Cardiac muscle cell (in vitro differentiated cells and primary cell): ENCODE results near the gene ODF2. TPM values are rescaled to one million over a fixed set of nuclear protein-coding genes. Genes with fewer than 3 reads are reported as not detected.
A peak's percentile ranks its signal among the peaks of the same experiment; 100 is the strongest.
"Not testable (repeated sequence)": the region's sequence is repeated elsewhere in the genome, so short reads cannot be mapped to it uniquely, and the experiment has no call there.

ENCODE experiments used
- DNase-seq, 2 donors: peaks; one replicate each; pipeline versions ENCODE4 v3.0.0 to v3.0.0-alpha.2; 2010 to 2017; ENCODE audit warnings: low read depth in 1 of 2, low spot score in 1 of 2
- H3K27ac ChIP-seq: fragments of 200-600 bp; sonication (generic); 2 replicates; pipeline ENCODE4 v1.5.1; 2016
- H3K27me3 ChIP-seq: fragments of 200-600 bp; sonication (generic); 2 replicates; pipeline ENCODE4 v1.6.0; 2016; ENCODE audit warnings: control low read depth
- H3K36me3 ChIP-seq: fragments of 200-600 bp; sonication (generic); 2 replicates; pipeline ENCODE4 v1.5.1; 2016; ENCODE audit warnings: control low read depth
- H3K4me1 ChIP-seq: fragments of 200-600 bp; sonication (generic); 2 replicates; pipeline ENCODE4 v1.8.1; 2017; ENCODE audit warnings: low read depth, mild to moderate bottlenecking, mixed run types
- H3K4me3 ChIP-seq: fragments of 200-600 bp; sonication (generic); 2 replicates; pipeline ENCODE4 v1.5.1; 2016; ENCODE audit warnings: mild to moderate bottlenecking
- H3K9me3 ChIP-seq: fragments of 200-600 bp; sonication (generic); 2 replicates; pipeline ENCODE4 v1.5.1; 2017; ENCODE audit warnings: low read depth, mild to moderate bottlenecking, control low read depth
- polyA plus RNA-seq: library from polyadenylated mRNA; unstranded; fragments of >200 nt; fragmentation: Nextera tagmentation; extraction: Ambion mirVana; gene quantifications from 2 replicates; pipeline ENCODE4 v1.2.1, GENCODE V29; 2016
- total RNA-seq: library from RNA; depleted of rRNA; stranded (reverse); fragments of >200 nt; gene quantifications from 2 replicates; pipeline ENCODE4 v1.2.3, GENCODE V29; 2016
- TF ChIP-seq, protein P1 (sequence below): IDR thresholded peaks from 2 replicates; pipeline ENCODE4 v1.5.1; 2012; ENCODE audit warnings: low read depth, mild to moderate bottlenecking, low read length

ODF2 gene
- total and polyA plus RNA-seq, 2 experiments from 2014 or later, result 31.3 to 66.9 TPM

DNA sequence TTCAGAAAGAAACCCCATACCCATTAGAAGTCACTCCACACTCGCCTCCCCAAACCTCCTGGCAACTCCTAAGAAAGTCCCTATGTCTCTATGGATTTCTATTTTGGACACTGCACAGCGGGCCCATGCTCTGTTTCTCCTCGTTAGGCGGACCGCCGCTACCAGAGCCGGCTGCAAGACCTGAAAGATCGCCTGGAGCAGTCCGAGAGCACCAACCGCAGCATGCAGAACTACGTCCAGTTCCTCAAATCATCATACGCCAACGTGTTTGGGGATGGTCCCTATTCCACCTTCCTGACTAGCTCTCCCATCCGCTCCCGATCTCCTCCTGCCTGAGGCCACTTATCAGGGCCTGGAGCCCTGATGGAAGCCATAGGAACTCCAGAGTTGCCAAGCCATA is 44.1 kb downstream of the ODF2 start:
- no peaks in the 10 kb centered on the region for H3K27me3 ChIP-seq
- DNase-seq, result no peak
- no peaks in the 10 kb centered on the region for H3K9me3 ChIP-seq
- H3K36me3 ChIP-seq, result peaks cover 9% of the 10 kb centered on the region
- no peaks in the 10 kb centered on the region for H3K4me1 ChIP-seq
- TF ChIP-seq, protein P1, sequence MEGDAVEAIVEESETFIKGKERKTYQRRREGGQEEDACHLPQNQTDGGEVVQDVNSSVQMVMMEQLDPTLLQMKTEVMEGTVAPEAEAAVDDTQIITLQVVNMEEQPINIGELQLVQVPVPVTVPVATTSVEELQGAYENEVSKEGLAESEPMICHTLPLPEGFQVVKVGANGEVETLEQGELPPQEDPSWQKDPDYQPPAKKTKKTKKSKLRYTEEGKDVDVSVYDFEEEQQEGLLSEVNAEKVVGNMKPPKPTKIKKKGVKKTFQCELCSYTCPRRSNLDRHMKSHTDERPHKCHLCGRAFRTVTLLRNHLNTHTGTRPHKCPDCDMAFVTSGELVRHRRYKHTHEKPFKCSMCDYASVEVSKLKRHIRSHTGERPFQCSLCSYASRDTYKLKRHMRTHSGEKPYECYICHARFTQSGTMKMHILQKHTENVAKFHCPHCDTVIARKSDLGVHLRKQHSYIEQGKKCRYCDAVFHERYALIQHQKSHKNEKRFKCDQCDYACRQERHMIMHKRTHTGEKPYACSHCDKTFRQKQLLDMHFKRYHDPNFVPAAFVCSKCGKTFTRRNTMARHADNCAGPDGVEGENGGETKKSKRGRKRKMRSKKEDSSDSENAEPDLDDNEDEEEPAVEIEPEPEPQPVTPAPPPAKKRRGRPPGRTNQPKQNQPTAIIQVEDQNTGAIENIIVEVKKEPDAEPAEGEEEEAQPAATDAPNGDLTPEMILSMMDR, result no peak
- H3K27ac ChIP-seq, result no peak overlapping the region
- no peak overlapping the region for H3K4me3 ChIP-seq

- H3K27me3 ChIP-seq, H3K4me1 ChIP-seq, DNase-seq, H3K9me3 ChIP-seq, H3K27ac ChIP-seq, H3K36me3 ChIP-seq, H3K4me3 ChIP-seq: not testable (repeated sequence)
Measured at GRCh38 chr9:128503415-128503825, 47.6 kb downstream of the ODF2 start.

GRCh38 chr9:128503870-128504269 is 48.1 kb downstream of the ODF2 start:
- Histone ChIP-seq H3K36me3 (peaks cover 1% of the 10 kb centered on the region), H3K27me3 (no peaks in the 10 kb centered on the region), H3K4me1 (peaks cover 8% of the 10 kb centered on the region), H3K9me3 (no peaks in the 10 kb centered on the region), H3K4me3 (peak overlapping the region; percentile 80), H3K27ac (peak overlapping the region; percentile 85)
- DNase-seq, result peak; percentile 17 to 36
- TF ChIP-seq, protein P1, result no peak

GRCh38 chr9:128504485-128505413 is 48.9 kb downstream of the ODF2 start, which contains the start of gene GLE1:
TSS of gene GLE1 (plus strand) at chr9:128504719. CDS start at chr9:128504806, 87 bp downstream.
- H3K27ac ChIP-seq, result peak within 1 kb of the TSS; percentile 85
- TF ChIP-seq, protein P1, result no peak

GRCh38 chr9:128505414-128505765 is 49.6 kb downstream of the ODF2 start:
- peak overlapping the region; percentile 80 for H3K4me3 ChIP-seq
- H3K27me3 ChIP-seq, result no peaks in the 10 kb centered on the region
- H3K9me3 ChIP-seq, result no peaks in the 10 kb centered on the region
- H3K36me3 ChIP-seq, result no peaks in the 10 kb centered on the region
- TF ChIP-seq, protein P1, result no peak
- peak overlapping the region; percentile 85 for H3K27ac ChIP-seq
- DNase-seq, result peak in 1 of 2 donors; percentile 34
- H3K4me1 ChIP-seq, result peaks cover 8% of the 10 kb centered on the region

More at GRCh38 chr9:128504485-128505413, 48.9 kb downstream of the ODF2 start, which contains the start of gene GLE1:
- H3K4me1 ChIP-seq, result peaks cover 8% of the 10 kb centered on the region
- H3K9me3 ChIP-seq, result no peaks in the 10 kb centered on the region
- no peaks in the 10 kb centered on the region for H3K27me3 ChIP-seq
- peak; percentile 95 for DNase-seq
- H3K36me3 ChIP-seq, result no peaks in the 10 kb centered on the region
- H3K4me3 ChIP-seq, result peak within 1 kb of the TSS; percentile 80

GRCh38 chr9:128505906-128506305 is 50.1 kb downstream of the ODF2 start:
- not testable (repeated sequence) for DNase-seq, H3K4me1 ChIP-seq, H3K4me3 ChIP-seq, H3K9me3 ChIP-seq, H3K36me3 ChIP-seq, H3K27ac ChIP-seq, H3K27me3 ChIP-seq
